Smooth muscle cell (in vitro differentiated cells): ENCODE measurements around the gene PEPD. TPM values are rescaled to one million over a fixed set of nuclear protein-coding genes. Genes with fewer than 3 reads are reported as not detected.
"Not testable (repeated sequence)": the region's sequence is repeated elsewhere in the genome, so short reads cannot be mapped to it uniquely, and the experiment has no call there.

Experiments used
- DNase-seq: peaks from one replicate; lab custom pipeline; 2025; ENCODE audit not compliant: unreplicated experiment; lab: John Stamatoyannopoulos, UW
- H2AFZ ChIP-seq: fragments of 200-600 bp; sonication (generic); 2 replicates; pipeline ENCODE4 v1.6.0; 2016; ENCODE audit warnings: antibody characterized with exemption, low read depth, mild to moderate bottlenecking
- H3F3A ChIP-seq: fragments of 200-600 bp; sonication (generic); 2 replicates; pipeline ENCODE4 v1.6.0; 2017; ENCODE audit warnings: antibody characterized with exemption, low read depth
- H3K27ac ChIP-seq: fragments of 200-600 bp; sonication (generic); 2 replicates; pipeline ENCODE4 v1.5.1; 2016; ENCODE audit warnings: low read depth, mild to moderate bottlenecking
- H3K27me3 ChIP-seq: fragments of 200-600 bp; sonication (generic); 2 replicates; pipeline ENCODE4 v1.6.1; 2016; ENCODE audit warnings: low read depth, mild to moderate bottlenecking
- H3K36me3 ChIP-seq: fragments of 200-600 bp; sonication (generic); 2 replicates; pipeline ENCODE4 v1.5.1; 2016; ENCODE audit warnings: low read depth
- H3K4me1 ChIP-seq: fragments of 200-600 bp; sonication (generic); 2 replicates; pipeline ENCODE4 v1.5.1; 2016; ENCODE audit warnings: low read depth
- H3K4me2 ChIP-seq: fragments of 200-600 bp; sonication (generic); 2 replicates; pipeline ENCODE4 v1.6.0; 2016; ENCODE audit warnings: mild to moderate bottlenecking
- H3K4me3 ChIP-seq: fragments of 200-600 bp; sonication (generic); 2 replicates; pipeline ENCODE4 v1.5.1; 2016; ENCODE audit warnings: mild to moderate bottlenecking
- H3K79me2 ChIP-seq: fragments of 200-600 bp; sonication (generic); 2 replicates; pipeline ENCODE4 v1.6.0; 2016; ENCODE audit warnings: low read depth, mild to moderate bottlenecking
- H3K9ac ChIP-seq: fragments of 200-600 bp; sonication (generic); 2 replicates; pipeline ENCODE4 v1.6.0; 2016; ENCODE audit warnings: low read depth
- H3K9me3 ChIP-seq: fragments of 200-600 bp; sonication (generic); replicated peaks from 2 replicates; pipeline ENCODE4 v1.5.1; 2016; ENCODE audit warnings: low read depth
- H4K20me1 ChIP-seq: fragments of 200-600 bp; sonication (generic); 2 replicates; pipeline ENCODE4 v1.6.0; 2016; ENCODE audit warnings: low read depth
- WGBS: methylation state at CpG from one replicate; pipeline ENCODE4 v1.1.7; 2016; ENCODE audit warnings: low lambda C conversion rate; 5-methylcytosine and 5-hydroxymethylcytosine counted together
- polyA plus RNA-seq: library from polyadenylated mRNA; unstranded; fragments of >200 nt; fragmentation: Nextera tagmentation; extraction: Ambion mirVana; gene quantifications from 2 replicates; pipeline ENCODE4 v1.2.1, GENCODE V29; 2016
- total RNA-seq: library from RNA; depleted of rRNA; stranded (reverse); fragments of >200 nt; gene quantifications from 2 replicates; pipeline ENCODE4 v1.2.3, GENCODE V29; 2014
- TF ChIP-seq, protein P1 (sequence below): fragments of 200-600 bp; sonication (generic); IDR thresholded peaks from 2 replicates; pipeline ENCODE4 v1.5.1; 2017; ENCODE audit warnings: borderline replicate concordance, mild to moderate bottlenecking, antibody characterized with exemption; ENCODE audit not compliant: insufficient read depth, poor library complexity, severe bottlenecking

Gene PEPD
- total and polyA plus RNA-seq, 2 experiments from 2014 or later, result 57.2 to 70.4 TPM

DNA sequence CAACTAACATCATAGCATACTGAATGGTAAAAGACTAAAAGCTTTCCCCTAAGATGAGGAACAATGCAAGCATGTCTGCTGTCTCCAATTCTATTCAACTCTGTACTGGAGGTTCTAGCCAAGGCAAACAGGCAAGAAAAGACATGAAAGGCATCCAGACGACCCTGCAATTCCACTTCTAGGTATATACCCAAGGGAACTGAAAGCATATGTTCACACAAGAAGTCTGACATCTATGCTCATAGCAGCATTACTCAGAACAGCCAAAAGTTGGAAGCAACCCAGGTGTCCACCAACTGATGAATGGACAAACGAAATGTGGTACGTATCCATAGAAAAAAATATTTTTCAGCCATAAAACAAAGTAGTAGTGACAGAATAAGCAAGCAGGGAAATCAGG is 39.1 kb downstream of the PEPD start:
- Histone ChIP-seq H3K79me2 (no peaks in the 10 kb centered on the region), H3K36me3 (peaks cover 4% of the 10 kb centered on the region), H4K20me1 (no peaks in the 10 kb centered on the region), H3F3A (no peaks in the 10 kb centered on the region), H3K9me3 (peaks cover 4% of the 10 kb centered on the region), H3K4me2 (no peak overlapping the region), H3K4me3 (no peak overlapping the region), H3K27ac (no peak overlapping the region), H2AFZ (no peak overlapping the region), H3K4me1 (no peaks in the 10 kb centered on the region), H3K27me3 (no peaks in the 10 kb centered on the region), H3K9ac (no peak overlapping the region)
- DNase-seq, result no peak
- 85% methylated on average over 3 of the region's 3 CpGs for WGBS
- TF ChIP-seq, protein P1, sequence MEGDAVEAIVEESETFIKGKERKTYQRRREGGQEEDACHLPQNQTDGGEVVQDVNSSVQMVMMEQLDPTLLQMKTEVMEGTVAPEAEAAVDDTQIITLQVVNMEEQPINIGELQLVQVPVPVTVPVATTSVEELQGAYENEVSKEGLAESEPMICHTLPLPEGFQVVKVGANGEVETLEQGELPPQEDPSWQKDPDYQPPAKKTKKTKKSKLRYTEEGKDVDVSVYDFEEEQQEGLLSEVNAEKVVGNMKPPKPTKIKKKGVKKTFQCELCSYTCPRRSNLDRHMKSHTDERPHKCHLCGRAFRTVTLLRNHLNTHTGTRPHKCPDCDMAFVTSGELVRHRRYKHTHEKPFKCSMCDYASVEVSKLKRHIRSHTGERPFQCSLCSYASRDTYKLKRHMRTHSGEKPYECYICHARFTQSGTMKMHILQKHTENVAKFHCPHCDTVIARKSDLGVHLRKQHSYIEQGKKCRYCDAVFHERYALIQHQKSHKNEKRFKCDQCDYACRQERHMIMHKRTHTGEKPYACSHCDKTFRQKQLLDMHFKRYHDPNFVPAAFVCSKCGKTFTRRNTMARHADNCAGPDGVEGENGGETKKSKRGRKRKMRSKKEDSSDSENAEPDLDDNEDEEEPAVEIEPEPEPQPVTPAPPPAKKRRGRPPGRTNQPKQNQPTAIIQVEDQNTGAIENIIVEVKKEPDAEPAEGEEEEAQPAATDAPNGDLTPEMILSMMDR, result no peak

DNA sequence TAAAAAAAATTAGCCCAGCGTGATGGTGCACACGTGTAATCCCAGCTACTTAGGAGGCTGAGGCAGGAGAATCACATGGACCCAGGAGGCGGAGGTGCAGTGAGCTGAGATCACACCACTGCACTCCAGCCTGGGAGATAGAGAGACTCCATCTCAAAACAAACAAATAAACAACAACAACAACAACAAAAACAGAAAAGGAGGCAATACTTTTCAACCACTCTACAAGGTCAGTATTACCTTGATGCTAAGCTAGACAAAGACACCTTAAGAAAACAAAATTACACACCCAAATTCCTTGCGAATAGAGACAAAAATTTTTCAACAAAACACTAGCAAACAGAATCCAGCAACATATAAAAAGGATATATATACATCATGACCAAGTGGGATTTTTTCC is 39.7 kb downstream of the PEPD start:
- no peaks in the 10 kb centered on the region for H3K79me2 ChIP-seq
- H3K27me3 ChIP-seq, result no peaks in the 10 kb centered on the region
- TF ChIP-seq, protein P1, result no peak
- H3F3A ChIP-seq, result no peaks in the 10 kb centered on the region
- no peak overlapping the region for H3K4me3 ChIP-seq
- H3K27ac ChIP-seq, result no peak overlapping the region
- no peak for DNase-seq
- H3K4me2 ChIP-seq, result no peak overlapping the region
- no peak overlapping the region for H2AFZ ChIP-seq
- no peaks in the 10 kb centered on the region for H3K4me1 ChIP-seq
- 95% methylated on average over 4 of the region's 4 CpGs for WGBS
- peaks cover 4% of the 10 kb centered on the region for H3K9me3 ChIP-seq
- no peaks in the 10 kb centered on the region for H4K20me1 ChIP-seq
- H3K36me3 ChIP-seq, result peaks cover 4% of the 10 kb centered on the region
- H3K9ac ChIP-seq, result no peak overlapping the region

DNA sequence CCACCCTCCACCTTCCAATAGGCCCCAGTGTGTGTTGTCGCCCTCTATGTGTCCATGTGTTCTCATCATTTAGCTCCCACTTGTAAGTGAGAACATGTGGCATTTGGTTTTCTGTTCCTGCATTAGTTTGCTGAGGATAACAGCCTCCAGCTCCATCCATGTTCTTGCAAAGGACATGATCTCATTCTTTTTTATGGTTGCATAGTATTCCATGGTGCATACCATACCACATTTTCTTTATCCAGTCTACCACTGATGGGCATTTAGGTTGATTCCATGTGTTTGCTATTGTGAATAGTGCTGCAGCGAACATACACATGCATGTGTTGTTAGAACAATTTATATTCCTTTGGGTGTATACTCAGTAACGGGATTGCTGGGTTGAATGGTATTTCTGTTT is 42.0 kb downstream of the PEPD start:
- H3K36me3 ChIP-seq, H4K20me1 ChIP-seq, H2AFZ ChIP-seq, H3K4me3 ChIP-seq, H3K9me3 ChIP-seq, H3K4me1 ChIP-seq, DNase-seq, H3K79me2 ChIP-seq, H3K27ac ChIP-seq, H3F3A ChIP-seq, H3K9ac ChIP-seq, H3K27me3 ChIP-seq, H3K4me2 ChIP-seq: not testable (repeated sequence)
- WGBS, result 89% methylated on average over 3 of the region's 3 CpGs

DNA sequence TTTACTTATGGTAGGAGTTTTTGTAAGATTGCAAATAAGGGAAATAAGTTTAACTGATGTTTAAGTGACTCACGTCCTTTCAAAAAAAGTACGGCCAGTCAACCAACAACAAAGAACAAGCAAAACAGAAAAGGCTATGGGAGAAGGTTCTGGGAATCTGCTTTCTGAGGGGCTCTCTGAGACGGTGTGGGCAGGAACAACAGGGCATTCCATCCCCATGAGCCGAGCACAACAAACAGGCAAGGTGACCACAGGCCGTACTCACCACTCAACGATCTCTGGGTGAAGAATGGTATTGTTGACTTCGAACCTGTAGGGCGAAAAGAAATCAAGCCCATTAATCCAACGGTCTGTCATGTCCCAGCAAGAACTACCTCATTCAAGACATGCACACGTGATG is 43.8 kb downstream of the PEPD start:
- Histone ChIP-seq H2AFZ (no peak overlapping the region), H4K20me1 (peaks cover 13% of the 10 kb centered on the region), H3K4me1 (no peaks in the 10 kb centered on the region), H3K9ac (no peak overlapping the region), H3K4me2 (no peak overlapping the region), H3K27ac (no peak overlapping the region), H3K4me3 (no peak overlapping the region), H3K79me2 (no peaks in the 10 kb centered on the region), H3K27me3 (no peaks in the 10 kb centered on the region), H3K36me3 (peaks cover 1% of the 10 kb centered on the region), H3F3A (no peaks in the 10 kb centered on the region), H3K9me3 (no peaks in the 10 kb centered on the region)
- TF ChIP-seq, protein P1, result no peak
- WGBS, result 81% methylated on average over 10 of the region's 10 CpGs
- DNase-seq, result no peak
